Coronary artery (tissue), 2 donors: ENCODE data around the gene EFNB2.

Experiments used
- DNase-seq: peaks from one replicate; pipeline ENCODE4 v3.0.0-alpha.2; 2017; ENCODE audit warnings: low spot score
- H3K27ac ChIP-seq, 2 donors: fragments of 200-600 bp; sonication (generic); one replicate each; pipeline ENCODE4 v1.5.1; 2016 to 2019
- H3K4me3 ChIP-seq: fragments of 200-600 bp; sonication (generic); 2 replicates; pipeline ENCODE4 v1.5.1; 2016; ENCODE audit warnings: mild to moderate bottlenecking, moderate library complexity
- CTCF ChIP-seq: fragments of 200-600 bp; sonication (generic); IDR thresholded peaks from one replicate; pipeline ENCODE4 v1.5.1; 2019; ENCODE audit warnings: antibody characterized with exemption

Gene EFNB2

GRCh38 chr13:106515635-106516254 is 19.7 kb downstream of the EFNB2 start:
- H3K27ac ChIP-seq = no peak overlapping the region
- TF ChIP-seq CTCF = no peak
- DNase-seq = no peak
- no peak overlapping the region for H3K4me3 ChIP-seq

- no peak for DNase-seq
Observed at GRCh38 chr13:106514928-106515634, 20.4 kb downstream of the EFNB2 start.

GRCh38 chr13:106513025-106513983 is 22.2 kb downstream of the EFNB2 start:
- Histone ChIP-seq H3K4me3 (no peak overlapping the region), H3K27ac (no peak overlapping the region)
- DNase-seq = no peak
- TF ChIP-seq CTCF = no peak

More at GRCh38 chr13:106514928-106515634, 20.4 kb downstream of the EFNB2 start:
- no peak overlapping the region for H3K4me3 ChIP-seq
- H3K27ac ChIP-seq = no peak overlapping the region
- TF ChIP-seq CTCF = no peak

- no peak for DNase-seq
- no peak overlapping the region for H3K4me3 ChIP-seq
- TF ChIP-seq CTCF = no peak
- H3K27ac ChIP-seq = no peak overlapping the region
Observed at GRCh38 chr13:106507560-106508274, 27.7 kb downstream of the EFNB2 start.

GRCh38 chr13:106506286-106506685 is 29.2 kb downstream of the EFNB2 start:
- Histone ChIP-seq H3K27ac (no peak overlapping the region), H3K4me3 (no peak overlapping the region)

More at GRCh38 chr13:106506286-106506685, 29.2 kb downstream of the EFNB2 start:
- TF ChIP-seq CTCF = no peak
- DNase-seq = no peak
